GM12872 (cell line): ENCODE data around the gene SLC22A12.
A peak's percentile ranks its signal among the peaks of the same experiment; 100 is the strongest.

ENCODE experiments used
- TF ChIP-seq, protein P1 (sequence below): IDR thresholded peaks from 3 replicates; pipeline ENCODE4 v1.5.1; 2011; ENCODE audit warnings: low read depth, mild to moderate bottlenecking, low read length, moderate library complexity; ENCODE audit not compliant: insufficient read depth

The SLC22A12 gene

DNA sequence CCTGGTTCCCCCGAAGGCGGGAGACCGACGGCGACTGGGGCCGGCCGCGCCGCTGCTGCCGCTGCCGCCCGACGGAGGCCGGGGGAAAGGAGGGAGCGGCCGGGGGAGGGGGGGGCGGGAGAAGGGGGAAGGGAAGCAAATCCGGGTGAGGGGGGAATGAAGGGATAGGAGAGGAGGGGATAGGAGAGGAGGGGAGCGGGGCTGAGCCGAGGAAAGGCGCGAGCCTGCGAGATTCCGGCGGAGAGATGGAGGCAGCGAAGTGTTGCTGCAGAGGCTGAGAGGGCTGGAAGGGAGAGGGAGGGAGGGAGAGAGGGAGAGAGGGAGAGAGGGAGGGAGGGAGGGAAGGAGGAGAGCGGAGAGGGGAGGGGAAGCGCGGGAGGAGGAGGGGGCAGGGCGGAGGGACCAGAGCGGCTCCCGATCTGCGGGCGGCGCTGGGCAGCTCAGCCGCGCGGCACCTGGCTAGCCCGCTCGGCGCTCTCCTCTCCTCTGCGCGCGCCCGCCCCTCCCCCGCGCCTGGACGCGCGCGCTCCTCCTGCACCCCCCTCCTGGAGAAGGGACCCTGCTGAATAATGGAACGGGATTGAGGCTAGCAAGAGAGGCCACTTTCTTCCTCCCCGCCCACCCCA is 52.3 kb downstream of the SLC22A12 start:
- TF ChIP-seq, protein P1, sequence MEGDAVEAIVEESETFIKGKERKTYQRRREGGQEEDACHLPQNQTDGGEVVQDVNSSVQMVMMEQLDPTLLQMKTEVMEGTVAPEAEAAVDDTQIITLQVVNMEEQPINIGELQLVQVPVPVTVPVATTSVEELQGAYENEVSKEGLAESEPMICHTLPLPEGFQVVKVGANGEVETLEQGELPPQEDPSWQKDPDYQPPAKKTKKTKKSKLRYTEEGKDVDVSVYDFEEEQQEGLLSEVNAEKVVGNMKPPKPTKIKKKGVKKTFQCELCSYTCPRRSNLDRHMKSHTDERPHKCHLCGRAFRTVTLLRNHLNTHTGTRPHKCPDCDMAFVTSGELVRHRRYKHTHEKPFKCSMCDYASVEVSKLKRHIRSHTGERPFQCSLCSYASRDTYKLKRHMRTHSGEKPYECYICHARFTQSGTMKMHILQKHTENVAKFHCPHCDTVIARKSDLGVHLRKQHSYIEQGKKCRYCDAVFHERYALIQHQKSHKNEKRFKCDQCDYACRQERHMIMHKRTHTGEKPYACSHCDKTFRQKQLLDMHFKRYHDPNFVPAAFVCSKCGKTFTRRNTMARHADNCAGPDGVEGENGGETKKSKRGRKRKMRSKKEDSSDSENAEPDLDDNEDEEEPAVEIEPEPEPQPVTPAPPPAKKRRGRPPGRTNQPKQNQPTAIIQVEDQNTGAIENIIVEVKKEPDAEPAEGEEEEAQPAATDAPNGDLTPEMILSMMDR = no peak

DNA sequence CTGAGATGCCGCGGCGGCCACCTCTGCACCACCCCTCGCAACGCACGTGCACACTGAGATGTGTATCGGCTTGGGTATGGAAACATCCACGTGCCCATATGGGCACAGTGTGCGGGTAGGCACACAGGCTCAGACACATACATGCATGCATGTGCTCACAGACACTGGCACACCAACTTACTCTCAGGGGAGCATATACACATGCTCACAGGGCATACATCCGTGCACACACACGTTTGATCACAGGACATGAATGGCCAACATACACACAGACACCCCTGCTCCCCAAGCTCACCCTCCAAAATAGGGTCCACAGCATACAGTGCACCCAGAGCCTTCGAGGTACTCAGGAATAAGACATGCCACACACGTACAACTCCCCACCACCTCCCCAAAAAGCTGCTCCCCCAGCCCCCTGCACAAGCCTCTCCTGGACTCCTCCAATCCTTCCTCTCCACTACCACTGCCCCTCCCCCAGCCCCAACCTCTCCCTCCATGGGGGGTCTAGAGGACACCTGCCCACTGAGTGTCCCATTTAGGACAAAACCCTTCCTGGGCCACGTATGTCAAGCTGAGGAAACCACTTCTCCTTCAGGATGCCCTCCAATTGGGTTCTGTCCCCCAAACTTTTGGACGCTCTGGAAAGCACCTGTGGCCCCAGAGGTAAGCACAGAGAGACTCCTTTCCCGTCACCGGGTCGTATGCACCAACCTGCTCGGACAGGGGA is 53.1 kb downstream of the SLC22A12 start:
- TF ChIP-seq, protein P1 = no peak

GRCh38 chr11:64644647-64645275 is 53.7 kb downstream of the SLC22A12 start:
- TF ChIP-seq, protein P1 = peak; percentile 45; the same call in 1 of the 3 replicates

DNA sequence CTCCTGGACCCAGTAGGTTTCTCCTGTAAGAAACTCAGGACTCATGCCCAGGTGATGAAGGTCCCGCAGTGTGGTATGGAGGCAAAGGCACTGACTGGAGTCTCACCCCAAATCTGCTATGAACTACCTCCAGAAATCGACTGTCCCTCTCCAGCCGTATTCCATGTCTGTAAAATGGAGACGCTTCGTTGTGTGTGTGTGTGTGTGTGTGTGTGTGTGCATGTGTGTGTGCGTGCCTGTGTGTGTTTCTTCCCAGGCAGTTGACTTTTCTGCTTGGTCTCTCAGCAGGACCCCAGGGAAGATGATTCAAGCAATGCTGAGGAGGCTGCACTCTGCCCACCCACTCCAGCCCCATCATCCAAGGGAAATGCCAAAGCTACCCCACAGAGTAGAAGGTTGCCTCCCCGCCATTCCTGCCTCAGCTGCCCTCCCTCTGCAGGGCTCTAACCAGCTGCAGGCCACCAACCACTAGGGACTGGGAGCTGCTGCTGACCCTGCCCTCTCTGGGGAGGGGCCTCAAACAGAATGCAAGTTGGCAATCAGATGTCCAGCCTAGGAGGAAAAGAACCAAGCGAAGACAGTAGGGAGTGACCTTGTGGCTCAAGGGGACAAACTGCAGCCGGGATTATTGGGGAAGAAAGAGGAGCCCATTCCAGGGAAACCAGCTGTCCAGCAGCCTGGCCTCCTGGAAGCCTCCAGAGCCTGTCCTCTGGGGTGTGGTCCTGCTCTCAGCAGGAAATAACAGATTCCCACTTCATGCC is 56.2 kb downstream of the SLC22A12 start:
- TF ChIP-seq, protein P1 = no peak

GRCh38 chr11:64648551-64648950 is 57.5 kb downstream of the SLC22A12 start:
- TF ChIP-seq, protein P1 = no peak

GRCh38 chr11:64649291-64649697 is 58.3 kb downstream of the SLC22A12 start:
- TF ChIP-seq, protein P1 = peak; percentile 55

DNA sequence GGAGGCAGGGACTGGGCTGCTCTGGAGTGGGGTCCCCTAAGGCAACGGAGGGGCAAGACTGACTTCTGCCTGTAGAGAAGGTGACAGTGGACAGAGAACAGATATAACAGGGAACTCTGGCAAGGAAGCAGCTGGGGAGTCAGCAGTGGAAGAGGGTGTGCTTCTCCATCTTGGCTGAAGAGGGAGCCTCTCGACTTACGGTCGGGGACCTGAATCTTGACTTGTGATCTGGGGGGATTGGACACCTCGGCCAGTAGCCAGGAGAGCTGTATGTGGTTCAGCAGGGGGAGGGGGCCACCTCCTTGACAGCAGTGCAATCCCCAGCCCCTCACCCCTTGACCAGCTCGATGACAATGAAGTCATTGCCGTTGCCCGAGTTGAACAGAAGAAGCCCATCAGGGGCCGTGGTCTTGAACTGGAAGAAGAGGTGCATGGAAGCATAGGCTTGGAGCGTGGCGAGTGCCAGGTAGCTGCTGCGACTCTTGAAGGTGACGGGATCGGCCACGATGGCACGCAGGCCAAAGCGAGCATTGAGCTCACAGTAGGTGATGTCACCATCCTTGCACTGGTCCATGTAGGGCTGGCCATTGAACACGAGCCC is 60.0 kb downstream of the SLC22A12 start:
- TF ChIP-seq, protein P1 = peak; percentile 79
